IMR-90 (cell line): ENCODE data around the gene ANKRD40. TPM values are rescaled to one million over a fixed set of nuclear protein-coding genes. Genes with fewer than 3 reads are reported as not detected.

Experiments
- ATAC-seq: fragments of 200-7000 bp; cut with Tn5 transposase; 2 replicates; pipeline ENCODE4 v1.9.1; 2020; ENCODE audit warnings: low read depth, mild to moderate bottlenecking, moderate library complexity
- BruUV-seq: library from RNA; stranded (reverse); fragments of 400-500 nt; replicated peaks from 2 replicates; lab custom pipeline; 2021; lab: Mats Ljungman, UMichigan
- CTCF ChIA-PET: fragments of 300-600 bp; formaldehyde crosslinking; extraction: SDS; loops from one replicate; lab custom pipeline; 2021; ENCODE audit warnings: antibody characterized with exemption; lab: Yijun Ruan, JAX
- POLR2A ChIA-PET: fragments of 300-600 bp; sonication (Branson Sonifier 250); formaldehyde crosslinking; loops from one replicate; lab custom pipeline; 2022; ENCODE audit warnings: antibody characterized with exemption; ENCODE audit not compliant: unreplicated experiment; lab: Charles Lee
- DNase-seq: peaks from one replicate; pipeline ENCODE4 v3.0.0; 2013
- H2AFZ ChIP-seq: replicated peaks from 2 replicates; pipeline ENCODE3; 2013; ENCODE audit warnings: low read length, mild to moderate bottlenecking; ENCODE audit not compliant: poor library complexity
- H2AK5ac ChIP-seq: 2 replicates; pipeline ENCODE4 v1.6.1; 2013; ENCODE audit warnings: low read depth, low read length, inconsistent platforms
- H2AK9ac ChIP-seq: replicated peaks from 2 replicates; pipeline ENCODE3; 2013; ENCODE audit warnings: mild to moderate bottlenecking, low read depth, low read length, moderate library complexity; ENCODE audit not compliant: poor library complexity
- H2BK120ac ChIP-seq: 2 replicates; pipeline ENCODE4 v1.6.1; 2013; ENCODE audit warnings: low read depth, low read length, inconsistent platforms
- H2BK15ac ChIP-seq: 3 replicates; pipeline ENCODE4 v1.6.1; 2013; ENCODE audit warnings: low read depth, low read length, inconsistent platforms
- H2BK20ac ChIP-seq: 2 replicates; pipeline ENCODE4 v1.6.1; 2013; ENCODE audit warnings: low read depth, mild to moderate bottlenecking, inconsistent platforms, low read length, moderate library complexity
- H2BK5ac ChIP-seq: 2 replicates; pipeline ENCODE4 v1.6.1; 2013; ENCODE audit warnings: mild to moderate bottlenecking, low read depth, low read length, inconsistent platforms; ENCODE audit not compliant: poor library complexity, severe bottlenecking
- H3K14ac ChIP-seq: replicated peaks from 2 replicates; pipeline ENCODE4 v1.6.1; 2013; ENCODE audit warnings: low read depth, low read length, inconsistent platforms
- H3K18ac ChIP-seq: 2 replicates; pipeline ENCODE4 v1.6.1; 2013; ENCODE audit warnings: low read depth, low read length, control low read depth
- H3K23ac ChIP-seq: 2 replicates; pipeline ENCODE4 v1.6.1; 2013; ENCODE audit warnings: low read depth, low read length, inconsistent platforms
- H3K27ac ChIP-seq: 2 replicates; pipeline ENCODE4 v1.5.1; 2013; ENCODE audit warnings: mild to moderate bottlenecking, control low read depth, low read length; ENCODE audit not compliant: insufficient read depth
- H3K27me3 ChIP-seq: 2 replicates; pipeline ENCODE4 v1.6.1; 2013; ENCODE audit warnings: low read length; ENCODE audit not compliant: control insufficient read depth, insufficient read depth
- H3K36me3 ChIP-seq: 2 replicates; pipeline ENCODE4 v1.6.1; 2013; ENCODE audit warnings: low read length, mixed read lengths; ENCODE audit not compliant: control insufficient read depth, insufficient read depth
- H3K4ac ChIP-seq: 2 replicates; pipeline ENCODE4 v1.6.1; 2013; ENCODE audit warnings: low read depth, low read length, inconsistent platforms
- H3K4me1 ChIP-seq: 2 replicates; pipeline ENCODE4 v1.6.1; 2013; ENCODE audit warnings: low read length, mixed read lengths; ENCODE audit not compliant: control insufficient read depth, insufficient read depth
- H3K4me2 ChIP-seq: 2 replicates; pipeline ENCODE4 v1.6.1; 2013; ENCODE audit warnings: low read depth, mild to moderate bottlenecking, control low read depth, low read length, moderate library complexity
- H3K4me3 ChIP-seq: 2 replicates; pipeline ENCODE4 v1.5.1; 2013; ENCODE audit warnings: low read depth, mild to moderate bottlenecking, control low read depth, low read length, moderate library complexity; ENCODE audit not compliant: insufficient read depth
- H3K56ac ChIP-seq: 2 replicates; pipeline ENCODE4 v1.6.1; 2013; ENCODE audit warnings: low read length, inconsistent platforms; ENCODE audit not compliant: insufficient read depth; ENCODE audit errors: extremely low read depth
- H3K79me1 ChIP-seq, 2 experiments: 2 replicates each; pipeline ENCODE4 v1.6.1; 2013; ENCODE audit warnings: low read length in 2 of 2, inconsistent platforms in 1 of 2, low read depth in 1 of 2
- H3K9ac ChIP-seq: 2 replicates; pipeline ENCODE4 v1.6.1; 2013; ENCODE audit warnings: low read depth, low read length, control low read depth
- H3K9me1 ChIP-seq: 2 replicates; pipeline ENCODE4 v1.6.1; 2013; ENCODE audit warnings: low read length, inconsistent platforms; ENCODE audit not compliant: insufficient read depth
- H3K9me3 ChIP-seq: 2 replicates; pipeline ENCODE4 v1.6.1; 2013; ENCODE audit warnings: low read length; ENCODE audit not compliant: control insufficient read depth, insufficient read depth
- H4K20me1 ChIP-seq: 2 replicates; pipeline ENCODE4 v1.6.1; 2013; ENCODE audit warnings: low read length, inconsistent platforms; ENCODE audit not compliant: insufficient read depth
- H4K5ac ChIP-seq: 2 replicates; pipeline ENCODE4 v1.6.1; 2013; ENCODE audit warnings: mild to moderate bottlenecking, low read depth, low read length, control low read depth
- H4K8ac ChIP-seq, 2 experiments: 2 replicates each; pipeline ENCODE4 v1.6.1; 2013; ENCODE audit warnings: low read depth in 2 of 2, low read length in 2 of 2, control low read depth in 1 of 2, inconsistent platforms in 1 of 2
- H4K91ac ChIP-seq: 2 replicates; pipeline ENCODE4 v1.6.1; 2013; ENCODE audit warnings: low read depth, low read length, inconsistent platforms; ENCODE audit not compliant: insufficient read depth
- BHLHE40 ChIP-seq: fragments of 150-350 bp; IDR thresholded peaks from 2 replicates; pipeline ENCODE4 v1.6.1; 2016; ENCODE audit warnings: mild to moderate bottlenecking, low read depth, low read length
- CEBPB ChIP-seq: IDR thresholded peaks from 2 replicates; pipeline ENCODE4 v1.6.1; 2012; ENCODE audit warnings: low read depth, low read length, improper control_type of control experiment
- CHD1 ChIP-seq: IDR thresholded peaks from 2 replicates; pipeline ENCODE4 v1.6.1; 2012; ENCODE audit warnings: low read depth, low read length, improper control_type of control experiment
- MAZ ChIP-seq: IDR thresholded peaks from 2 replicates; pipeline ENCODE4 v1.6.1; 2012; ENCODE audit warnings: low read depth, mild to moderate bottlenecking, low read length, improper control_type of control experiment, moderate library complexity, borderline replicate concordance
- POLR2A ChIP-seq: IDR thresholded peaks from 2 replicates; pipeline ENCODE4 v1.6.1; 2012; ENCODE audit warnings: mild to moderate bottlenecking, low read depth, low read length
- RAD21 ChIP-seq: IDR thresholded peaks from 2 replicates; pipeline ENCODE4 v1.6.1; 2012; ENCODE audit warnings: low read length, improper control_type of control experiment
- RCOR1 ChIP-seq: IDR thresholded peaks from 2 replicates; pipeline ENCODE4 v1.6.1; 2012; ENCODE audit warnings: mild to moderate bottlenecking, low read length, improper control_type of control experiment; ENCODE audit not compliant: insufficient replicate concordance
- RFX5 ChIP-seq: IDR thresholded peaks from 2 replicates; pipeline ENCODE4 v1.8.0; 2012; ENCODE audit warnings: low read depth, mild to moderate bottlenecking, low read length, moderate library complexity
- whole genome bisulfite sequencing, 2 experiments: methylation state at CpG; one replicate each; pipeline versions ENCODE4 v1.1.5 to v1.1.7; 2013; ENCODE audit warnings: missing lambda C conversion rate in 2 of 2; ENCODE audit not compliant: insufficient read length in 1 of 2; ENCODE audit errors: extremely low coverage in 2 of 2; 5-methylcytosine and 5-hydroxymethylcytosine counted together
- dilution Hi-C: fragments of 300-500 bp; cut with HindIII; formaldehyde crosslinking; loops from one replicate; pipeline ENCODE4 v1.14.3; 2018; ENCODE audit warnings: low sequenced_read_pairs; ENCODE audit not compliant: unreplicated experiment
- in situ Hi-C: fragments of 300-500 bp; cut with MboI; formaldehyde crosslinking; loops from 3 replicates; pipeline ENCODE4 v1.14.3; 2019; ENCODE audit warnings: low sequenced_read_pairs, inconsistent platforms, mixed read lengths
- intact Hi-C: fragments of 100-400 bp; cut with micrococcal nuclease; formaldehyde crosslinking; loops from 2 replicates; pipeline ENCODE4 v1.10.0; 2022
- polyA plus RNA-seq, 3 experiments: library from polyadenylated mRNA; depleted of rRNA; stranded (reverse); fragments of >200 nt; gene quantifications; 2 replicates each; pipeline ENCODE4 v1.2.3, GENCODE V29; 2012; ENCODE audit warnings: low replicate concordance in 1 of 3
- total RNA-seq: library from RNA; depleted of rRNA; stranded (reverse); fragments of >200 nt; gene quantifications from 2 replicates; pipeline ENCODE4 v1.2.3, GENCODE V29; 2012

Gene ANKRD40
- total and polyA plus RNA-seq, 2 of the 4 experiments (the other 2 are of a cell fraction): 23.4 to 35.8 TPM

- no peak overlapping the region for H2AFZ ChIP-seq
- intact Hi-C loops: no loop called here
- no peak overlapping the region for H2BK20ac ChIP-seq
- no peak overlapping the region for H3K4ac ChIP-seq
- no peak overlapping the region for H2AK9ac ChIP-seq
- H4K5ac ChIP-seq: no peak overlapping the region
- H3K4me3 ChIP-seq: no peak overlapping the region
- H2BK15ac ChIP-seq: no peak overlapping the region
- ChIA-PET CTCF (no interaction called here), POLR2A (no interaction called here)
- H3K9me3 ChIP-seq: peaks cover 4% of the 10 kb centered on the region
- H4K20me1 ChIP-seq: no peaks in the 10 kb centered on the region
- no peaks in the 10 kb centered on the region for H3K27me3 ChIP-seq
- no peak overlapping the region for H4K8ac ChIP-seq
- H3K36me3 ChIP-seq: peaks cover 2% of the 10 kb centered on the region; the same call in 1 of the 2 replicates
- no peak overlapping the region for H2AK5ac ChIP-seq
- H3K79me1 ChIP-seq: peaks cover 0 to 4% of the 10 kb centered on the region in 2 experiments; a peak in 2 of 4 replicates
- H4K91ac ChIP-seq: no peak overlapping the region
- H3K4me2 ChIP-seq: no peak overlapping the region
- H2BK120ac ChIP-seq: no peak overlapping the region
- H3K18ac ChIP-seq: no peak overlapping the region
- TF ChIP-seq CEBPB (no peak), RFX5 (no peak), POLR2A (no peak), RCOR1 (no peak), RAD21 (no peak), CHD1 (no peak), BHLHE40 (no peak), MAZ (no peak)
- no peak overlapping the region for H3K23ac ChIP-seq
- H3K9ac ChIP-seq: no peak overlapping the region
- H3K14ac ChIP-seq: no peak overlapping the region
- DNase-seq: no peak
- no peak overlapping the region for H3K56ac ChIP-seq
- peaks cover 5% of the 10 kb centered on the region for H3K4me1 ChIP-seq
- no peak for ATAC-seq
- H3K9me1 ChIP-seq: peaks cover 7% of the 10 kb centered on the region; the same call in 1 of the 2 replicates
- no peak overlapping the region for H3K27ac ChIP-seq
- no CpG with 5 or more reads among the region's 3 CpGs for WGBS, 2 experiments
- in situ Hi-C loops: no loop called here
- BruUV-seq: no TSS peak
- no peak overlapping the region for H2BK5ac ChIP-seq
- dilution Hi-C loops: no loop called here
Observed at GRCh38 chr17:50653738-50654137, 54.0 kb downstream of the ANKRD40 start.
